Activated CD4-positive, alpha-beta T cell treated with anti-CD3 and anti-CD28 coated beads for 1 hour (primary cell): ENCODE data around the gene PCED1B.
"Not testable (repeated sequence)": the region's sequence is repeated elsewhere in the genome, so short reads cannot be mapped to it uniquely, and the experiment has no call there.

Experiments used
- DNase-seq: peaks from one replicate; pipeline ENCODE4 v3.0.0-alpha.2; 2020

PCED1B gene

GRCh38 chr12:47244835-47245234 is 165.4 kb downstream of the PCED1B start:
- DNase-seq = no peak

DNA sequence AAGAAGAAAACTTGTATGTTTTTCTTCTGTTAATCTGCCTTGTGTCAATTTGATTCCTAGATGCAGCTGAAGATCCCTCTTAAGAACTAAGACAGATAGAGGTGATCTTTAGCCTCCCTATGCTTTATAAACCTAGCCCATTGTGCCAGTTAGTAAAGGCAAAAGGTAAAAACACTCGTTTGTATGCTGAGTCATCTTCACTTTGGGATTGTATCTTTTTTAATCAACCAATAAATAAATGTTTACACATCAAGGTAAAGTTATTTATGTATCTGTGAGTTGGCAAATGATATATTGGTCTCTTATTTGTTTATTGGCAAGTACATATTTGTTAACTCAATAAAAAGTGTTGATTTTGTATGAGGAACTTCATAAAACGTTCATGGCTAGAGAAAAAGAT is 166.2 kb downstream of the PCED1B start:
- no peak for DNase-seq

DNA sequence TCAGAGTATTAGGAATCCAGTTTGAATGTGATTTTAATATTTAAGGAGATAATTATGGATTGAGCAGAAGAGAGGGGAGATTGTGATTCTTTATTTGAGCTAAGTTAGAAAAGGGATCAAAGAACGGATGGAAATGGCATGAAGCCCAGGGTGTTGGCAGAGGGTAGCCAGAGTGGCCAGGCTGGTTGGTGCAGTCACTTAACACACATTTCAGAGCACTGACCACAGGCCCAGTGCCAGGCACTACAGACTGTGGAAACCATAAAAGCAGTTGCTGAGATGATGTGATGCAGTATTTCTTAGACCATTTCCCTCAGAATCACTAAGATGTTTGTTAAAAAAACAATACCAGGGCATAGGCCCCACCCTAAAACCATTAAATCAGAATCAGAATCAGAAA is 168.0 kb downstream of the PCED1B start:
- DNase-seq = no peak

DNA sequence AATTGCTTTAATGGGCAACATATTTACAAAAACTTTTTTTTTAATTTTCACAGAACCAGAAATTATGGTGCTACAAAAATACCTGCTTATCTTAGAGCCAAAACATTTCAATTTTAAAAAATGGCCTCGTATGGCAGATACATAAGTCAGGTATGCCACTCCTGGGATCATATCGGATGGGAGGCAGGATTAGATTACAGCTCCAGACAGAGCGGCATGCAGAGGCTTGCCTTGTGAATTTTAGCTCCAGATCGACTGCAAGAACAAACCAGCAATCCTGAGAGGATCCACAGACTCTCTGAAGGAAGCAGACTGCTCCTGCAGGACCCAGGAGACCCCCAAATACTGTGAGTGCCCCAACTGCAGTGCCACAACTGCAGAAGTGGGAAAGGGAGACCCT is 169.7 kb downstream of the PCED1B start:
- DNase-seq = no peak

GRCh38 chr12:47249719-47250357 is 170.4 kb downstream of the PCED1B start:
- DNase-seq = no peak

DNA sequence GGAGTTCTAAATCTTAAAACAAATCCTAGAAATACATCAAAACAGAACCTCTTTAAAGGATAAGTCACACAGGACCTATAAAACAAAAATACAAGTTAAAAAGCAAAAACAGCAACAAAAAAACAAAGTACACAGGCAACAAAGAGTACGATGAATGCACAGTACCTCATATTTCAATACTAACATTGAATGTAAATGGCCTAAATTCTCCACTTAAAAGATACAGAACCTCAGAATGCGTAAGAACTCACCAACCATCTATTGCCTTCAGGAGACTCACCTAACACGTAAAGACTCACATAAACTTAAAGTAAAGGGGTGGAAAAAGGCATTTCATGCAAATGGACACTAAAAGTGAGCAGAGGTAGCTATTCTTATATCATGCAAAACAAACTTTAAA is 172.5 kb downstream of the PCED1B start:
- no peak for DNase-seq

DNA sequence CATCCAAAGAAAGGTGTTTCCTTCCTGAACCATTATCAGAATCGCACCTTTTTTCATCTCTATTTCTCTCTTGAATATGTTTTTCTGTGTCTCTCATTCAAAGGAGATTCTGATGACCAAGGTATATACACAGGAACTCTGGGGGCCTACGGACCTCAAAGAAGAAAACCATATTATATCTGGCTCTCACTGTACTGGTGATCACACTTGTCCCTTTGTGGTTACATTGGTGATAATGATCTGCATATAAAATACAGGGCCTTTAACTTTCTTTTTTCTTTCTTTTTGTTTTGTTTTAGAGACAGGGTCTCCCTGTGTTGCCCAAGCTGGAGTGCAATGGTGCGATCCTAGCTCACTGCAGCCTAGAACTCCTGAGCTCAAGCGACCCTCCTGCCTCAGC is 185.5 kb downstream of the PCED1B start:
- no peak for DNase-seq

- no peak for DNase-seq
Measured at GRCh38 chr12:47265391-47265790, 186.0 kb downstream of the PCED1B start.

DNA sequence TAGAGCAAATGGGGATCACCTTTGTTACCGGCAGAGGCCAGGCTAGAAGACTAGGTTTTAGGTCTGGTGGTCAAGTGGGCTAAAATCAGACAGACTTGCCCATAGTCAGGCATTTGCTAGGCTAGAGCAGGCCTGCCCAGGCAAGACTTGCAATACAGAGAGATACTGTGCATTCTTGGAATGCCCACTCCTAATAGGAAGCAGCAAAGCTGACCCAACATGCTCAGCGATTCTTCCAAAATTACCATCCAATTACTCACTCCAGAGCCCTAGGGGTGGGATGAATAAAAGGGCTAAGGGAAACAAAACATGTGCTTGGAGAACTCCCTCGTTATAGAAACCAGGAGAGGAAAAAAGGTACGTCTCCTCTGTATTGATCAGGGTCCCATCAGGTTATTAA is 188.2 kb downstream of the PCED1B start:
- no peak for DNase-seq

DNA sequence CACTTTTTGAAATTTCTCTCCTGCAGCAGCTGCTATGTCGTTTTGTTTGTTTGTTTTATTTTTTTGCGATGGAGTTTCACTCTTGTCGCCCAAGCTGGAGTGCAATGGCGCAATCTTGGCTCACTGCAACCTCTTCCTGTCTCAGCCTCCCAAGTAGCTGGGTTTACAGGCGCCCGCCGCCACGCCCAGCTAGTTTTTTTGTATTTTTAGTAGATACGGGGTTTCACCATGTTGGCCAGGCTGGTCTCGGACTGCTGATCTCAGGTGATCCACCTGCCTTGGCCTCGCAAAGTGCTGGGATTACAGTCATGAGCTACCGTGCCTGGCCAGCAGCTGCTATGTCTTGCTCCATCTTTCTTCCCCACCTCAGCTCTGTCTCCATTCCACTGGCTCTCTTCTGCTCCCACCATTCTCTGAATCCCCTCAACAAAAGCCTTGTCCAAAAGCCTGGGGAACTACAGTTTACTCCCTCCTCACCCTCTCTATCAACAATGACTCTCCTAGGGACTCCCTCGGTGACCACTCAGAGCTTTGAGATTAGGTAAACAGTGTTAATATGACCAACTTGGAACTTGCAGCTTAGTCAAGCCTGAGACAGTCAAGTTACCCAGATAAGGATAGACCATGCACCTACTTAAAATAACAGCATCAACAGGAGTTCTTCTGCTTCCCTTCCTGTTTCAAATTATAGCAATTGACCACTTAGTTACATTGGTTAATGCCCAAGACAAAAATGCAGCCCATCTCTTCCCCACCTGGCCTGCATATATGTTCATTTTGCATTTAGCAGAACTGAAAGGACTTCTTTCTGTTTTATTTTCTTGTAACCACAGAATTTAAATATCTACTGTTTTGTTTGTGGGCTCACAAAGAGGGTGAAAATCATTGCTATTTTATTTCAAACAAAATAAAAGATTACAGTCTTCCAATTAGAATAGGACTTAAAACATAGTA is 189.4 kb downstream of the PCED1B start:
- no peak for DNase-seq

GRCh38 chr12:47269916-47270315 is 190.5 kb downstream of the PCED1B start:
- no peak for DNase-seq

DNA sequence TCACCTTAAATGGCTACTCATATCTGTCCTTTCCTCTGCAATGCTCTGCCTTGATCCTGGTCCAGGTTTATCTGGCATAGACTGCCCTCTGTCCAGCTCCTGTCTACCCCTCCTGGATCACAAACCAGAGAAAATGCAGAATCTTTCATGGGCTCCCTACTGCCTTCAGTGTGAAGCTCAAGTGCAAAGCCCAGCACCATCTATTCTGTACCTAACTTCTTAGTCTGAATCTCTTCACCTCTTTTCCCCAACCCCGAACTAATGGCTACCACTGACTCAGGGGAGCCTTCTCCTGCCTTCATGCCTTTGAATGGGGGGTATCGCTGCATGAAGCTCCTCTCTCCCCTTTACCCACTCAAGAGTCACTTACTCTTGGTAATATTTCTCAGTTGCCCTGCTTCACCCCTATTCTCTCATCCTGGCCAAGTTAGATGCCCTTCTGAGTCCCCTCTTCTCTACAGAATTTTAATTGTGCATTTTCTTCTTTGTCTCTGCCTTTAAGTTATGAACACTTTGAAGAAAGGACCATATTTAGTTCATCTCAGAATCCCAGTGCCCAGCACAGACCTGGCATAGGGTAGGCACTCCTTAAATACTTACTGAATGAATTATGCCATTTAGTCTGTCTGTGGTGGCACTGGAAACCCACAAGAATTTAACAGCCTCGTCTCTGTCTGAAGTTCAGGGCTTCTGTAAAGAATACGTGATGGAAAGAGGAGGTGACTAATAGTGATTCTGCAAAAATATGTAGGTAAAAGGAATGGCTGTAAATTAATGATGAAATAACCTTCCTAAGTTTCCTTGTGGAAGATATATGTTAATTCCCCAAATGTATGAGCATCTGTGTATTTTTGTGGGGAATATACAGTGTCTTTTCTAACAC is 191.6 kb downstream of the PCED1B start:
- DNase-seq = no peak

GRCh38 chr12:47271800-47272239 is 192.4 kb downstream of the PCED1B start:
- DNase-seq = no peak

DNA sequence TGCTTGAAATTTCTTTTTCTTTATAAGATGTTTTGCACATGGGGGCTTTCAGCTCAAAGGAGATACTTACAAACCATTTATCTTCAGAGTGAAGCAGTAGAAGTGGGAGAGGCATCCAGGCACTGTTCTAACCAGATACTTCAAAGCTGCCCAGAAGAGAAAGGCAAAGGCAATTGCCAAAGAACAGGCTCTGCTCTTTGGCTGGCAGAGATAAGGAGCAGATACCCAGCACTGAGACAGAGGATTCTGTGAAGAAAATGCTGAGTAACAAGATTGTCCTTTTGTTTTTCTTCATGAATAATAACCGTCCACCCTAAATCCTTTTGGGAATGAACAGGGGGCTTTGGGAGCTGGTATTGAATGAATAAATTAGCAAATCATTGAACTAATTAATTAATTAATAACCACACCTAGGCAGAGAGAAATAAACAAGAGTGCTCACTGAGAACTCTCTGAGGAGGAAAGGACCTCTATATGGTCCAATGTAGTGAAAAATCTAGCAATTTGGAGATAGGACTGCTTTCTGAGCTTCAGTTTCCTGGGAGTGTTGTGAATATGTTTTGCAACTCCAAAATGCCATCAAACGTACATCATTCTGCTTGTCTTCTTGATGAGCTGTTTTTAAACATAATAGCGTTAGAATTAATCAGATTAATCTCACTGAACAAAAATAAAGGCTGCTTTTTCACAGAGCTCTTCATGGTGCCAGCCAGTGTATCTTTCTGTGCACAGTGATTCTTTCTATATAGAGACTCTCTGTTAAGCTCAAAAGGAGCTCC is 193.2 kb downstream of the PCED1B start:
- no peak for DNase-seq

GRCh38 chr12:47273191-47273626 is 193.8 kb downstream of the PCED1B start:
- DNase-seq = no peak

- DNase-seq = no peak
Measured at GRCh38 chr12:47274760-47275159, 195.3 kb downstream of the PCED1B start.

DNA sequence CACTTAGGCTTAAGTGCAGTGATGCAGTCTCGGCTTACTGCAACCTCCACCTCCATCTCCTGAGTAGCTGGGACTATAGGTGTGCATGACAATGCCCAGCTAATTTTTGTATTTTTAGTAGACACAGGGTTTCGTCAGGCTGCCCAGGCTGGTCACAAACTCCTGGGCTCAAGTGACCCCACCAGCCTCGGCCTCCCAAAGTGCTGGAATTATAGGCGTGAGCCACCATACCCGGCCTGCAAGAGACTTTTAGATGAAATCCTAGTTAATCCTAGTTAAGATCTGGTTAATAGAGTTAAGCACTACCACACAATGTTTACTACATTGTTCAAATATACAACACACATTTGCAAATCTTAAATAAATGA is 196.8 kb downstream of the PCED1B start:
- DNase-seq = no peak

- DNase-seq = peak; percentile 19
Measured at GRCh38 chr12:47276621-47277309, 197.3 kb downstream of the PCED1B start.

- no peak for DNase-seq
Measured at GRCh38 chr12:47277972-47278448, 198.6 kb downstream of the PCED1B start.

DNA sequence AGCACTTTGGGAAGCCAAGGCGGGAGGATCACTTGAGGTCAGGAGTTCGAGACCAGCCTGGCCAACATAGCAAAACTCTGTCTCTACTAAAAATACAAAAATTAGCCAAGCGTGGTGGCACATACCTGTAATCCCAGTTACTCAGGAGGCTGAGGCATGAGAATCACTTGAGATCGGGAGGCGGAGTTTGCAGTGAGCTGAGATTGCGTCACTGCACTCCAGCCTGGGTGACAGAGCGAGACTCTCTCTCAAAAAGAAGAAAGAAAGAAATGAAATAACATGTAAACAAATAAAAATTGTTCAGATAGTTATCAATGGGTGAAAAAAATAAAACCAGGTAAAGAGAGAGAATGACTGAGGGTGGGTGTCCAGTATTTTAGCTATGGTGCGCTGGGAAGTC is 200.3 kb downstream of the PCED1B start:
- not testable (repeated sequence) for DNase-seq

DNA sequence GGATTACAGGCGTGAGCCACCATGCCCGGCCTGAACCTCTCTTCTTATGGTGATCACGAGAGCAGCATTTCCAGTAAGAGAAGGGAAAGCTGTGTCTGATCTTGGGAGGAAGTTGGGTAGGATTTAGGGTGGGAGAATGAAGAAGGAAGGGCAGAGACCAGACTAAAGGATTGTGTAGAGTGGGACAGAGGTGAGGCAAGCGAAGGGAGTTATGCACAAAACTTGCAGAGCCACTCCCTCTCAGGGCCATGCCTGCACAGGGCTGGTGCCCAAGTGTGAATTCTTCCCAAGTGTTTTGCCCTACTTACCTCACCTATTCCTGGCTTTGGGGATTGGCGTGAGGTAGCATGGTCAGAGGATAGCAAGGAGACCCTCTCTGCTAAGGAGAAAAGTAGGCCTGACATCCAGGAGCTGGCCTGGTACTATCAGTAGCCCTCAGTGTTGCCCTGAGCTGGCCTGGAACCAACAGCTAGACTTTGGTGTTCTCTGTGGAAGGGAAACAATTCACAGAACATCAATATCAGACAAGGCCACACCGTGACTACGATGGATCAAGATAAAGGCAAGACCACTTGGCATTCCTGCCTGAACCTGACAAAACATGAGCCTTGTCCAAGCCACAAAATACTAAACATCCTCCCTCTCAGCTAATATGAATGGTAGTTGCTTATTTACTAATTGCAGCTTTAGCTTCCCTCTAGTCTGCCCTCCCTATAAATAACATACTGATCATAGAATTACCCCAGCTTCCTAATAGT is 201.3 kb downstream of the PCED1B start:
- DNase-seq = no peak
